ENCODE results near the gene GLOD4. TPM values are rescaled to one million over a fixed set of nuclear protein-coding genes. Genes with fewer than 3 reads are reported as not detected.
"Not testable (repeated sequence)": the region's sequence is repeated elsewhere in the genome, so short reads cannot be mapped to it uniquely, and the experiment has no call there.

The GLOD4 gene
- total RNA-seq, 1 experiment from 2014 or later = 69.7 TPM

- no peak for DNase-seq
- H3K36me3 ChIP-seq (ENCODE audit: control insufficient read depth, insufficient read depth, low read length) = no peaks in the 10 kb centered on the region; the same call in 1 of the 2 replicates
Observed at GRCh38 chr17:807523-808294, 25.6 kb upstream of the GLOD4 start.

GRCh38 chr17:806781-807522 lies 24.9 kb upstream of the GLOD4 start:
- Histone ChIP-seq H3K9me3 (no peaks in the 10 kb centered on the region), H3K4me1 (no peaks in the 10 kb centered on the region), H3K4me3 (ENCODE audit: low read depth, low read length) (no peak overlapping the region), H3K36me3 (ENCODE audit: control insufficient read depth, insufficient read depth, low read length) (no peaks in the 10 kb centered on the region; the same call in 1 of the 2 replicates), H3K27me3 (replicated peaks; ENCODE audit: control insufficient read depth, insufficient read depth, low read length) (no peaks in the 10 kb centered on the region)
- no peaks in the 10 kb centered on the region for H3K27me3 Mint-ChIP-seq (ENCODE audit: insufficient read depth, unreplicated experiment)
- TF ChIP-seq, protein P1, sequence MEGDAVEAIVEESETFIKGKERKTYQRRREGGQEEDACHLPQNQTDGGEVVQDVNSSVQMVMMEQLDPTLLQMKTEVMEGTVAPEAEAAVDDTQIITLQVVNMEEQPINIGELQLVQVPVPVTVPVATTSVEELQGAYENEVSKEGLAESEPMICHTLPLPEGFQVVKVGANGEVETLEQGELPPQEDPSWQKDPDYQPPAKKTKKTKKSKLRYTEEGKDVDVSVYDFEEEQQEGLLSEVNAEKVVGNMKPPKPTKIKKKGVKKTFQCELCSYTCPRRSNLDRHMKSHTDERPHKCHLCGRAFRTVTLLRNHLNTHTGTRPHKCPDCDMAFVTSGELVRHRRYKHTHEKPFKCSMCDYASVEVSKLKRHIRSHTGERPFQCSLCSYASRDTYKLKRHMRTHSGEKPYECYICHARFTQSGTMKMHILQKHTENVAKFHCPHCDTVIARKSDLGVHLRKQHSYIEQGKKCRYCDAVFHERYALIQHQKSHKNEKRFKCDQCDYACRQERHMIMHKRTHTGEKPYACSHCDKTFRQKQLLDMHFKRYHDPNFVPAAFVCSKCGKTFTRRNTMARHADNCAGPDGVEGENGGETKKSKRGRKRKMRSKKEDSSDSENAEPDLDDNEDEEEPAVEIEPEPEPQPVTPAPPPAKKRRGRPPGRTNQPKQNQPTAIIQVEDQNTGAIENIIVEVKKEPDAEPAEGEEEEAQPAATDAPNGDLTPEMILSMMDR (IDR thresholded peaks at IDR 0.05; ENCODE audit: insufficient read depth in 1 of 2, low read depth in 1 of 2, low read length in 1 of 2, severe bottlenecking in 1 of 2, unreplicated experiment in 1 of 2) = no peak
- no peaks in the 10 kb centered on the region for H3K9me3 Mint-ChIP-seq (ENCODE audit: unreplicated experiment)
- no peak overlapping the region for H3K4me3 Mint-ChIP-seq (ENCODE audit: unreplicated experiment)
- intact Hi-C loops (cut with micrococcal nuclease; ENCODE audit: unreplicated experiment) = no loop called here
- POLR2A ChIA-PET = no interaction called here
- no TSS peak for BruUV-seq (replicated peaks)
- peaks cover 17% of the 10 kb centered on the region for H3K36me3 Mint-ChIP-seq (ENCODE audit: insufficient read depth, unreplicated experiment)
- H3K4me1 Mint-ChIP-seq (ENCODE audit: low read depth, unreplicated experiment) = no peaks in the 10 kb centered on the region
- no peak for DNase-seq
- CTCF ChIA-PET = no interaction called here
- H3K27ac Mint-ChIP-seq (ENCODE audit: unreplicated experiment) = no peak overlapping the region

More at GRCh38 chr17:807523-808294, 25.6 kb upstream of the GLOD4 start:
- BruUV-seq (replicated peaks) = no TSS peak
- TF ChIP-seq, protein P1 (IDR thresholded peaks at IDR 0.05; ENCODE audit: insufficient read depth in 1 of 2, low read depth in 1 of 2, low read length in 1 of 2, severe bottlenecking in 1 of 2, unreplicated experiment in 1 of 2) = no peak
- no peaks in the 10 kb centered on the region for H3K4me1 ChIP-seq
- H3K27ac Mint-ChIP-seq (ENCODE audit: unreplicated experiment) = no peak overlapping the region
- POLR2A ChIA-PET = no interaction called here
- no peak overlapping the region for H3K4me3 Mint-ChIP-seq (ENCODE audit: unreplicated experiment)
- no peaks in the 10 kb centered on the region for H3K4me1 Mint-ChIP-seq (ENCODE audit: low read depth, unreplicated experiment)
- H3K9me3 ChIP-seq = no peaks in the 10 kb centered on the region
- intact Hi-C loops (cut with micrococcal nuclease; ENCODE audit: unreplicated experiment) = no loop called here
- H3K27me3 ChIP-seq (replicated peaks; ENCODE audit: control insufficient read depth, insufficient read depth, low read length) = no peaks in the 10 kb centered on the region
- peaks cover 23% of the 10 kb centered on the region for H3K36me3 Mint-ChIP-seq (ENCODE audit: insufficient read depth, unreplicated experiment)
- no peak overlapping the region for H3K4me3 ChIP-seq (ENCODE audit: low read depth, low read length)
- CTCF ChIA-PET = no interaction called here
- H3K9me3 Mint-ChIP-seq (ENCODE audit: unreplicated experiment) = peaks cover 7% of the 10 kb centered on the region
- no peaks in the 10 kb centered on the region for H3K27me3 Mint-ChIP-seq (ENCODE audit: insufficient read depth, unreplicated experiment)

GRCh38 chr17:806346-806745 lies 24.3 kb upstream of the GLOD4 start:
- Mint-ChIP-seq H3K9me3 (ENCODE audit: unreplicated experiment) (no peaks in the 10 kb centered on the region), H3K4me3 (ENCODE audit: unreplicated experiment) (no peak overlapping the region), H3K27ac (ENCODE audit: unreplicated experiment) (no peak overlapping the region), H3K36me3 (ENCODE audit: insufficient read depth, unreplicated experiment) (peaks cover 17% of the 10 kb centered on the region), H3K27me3 (ENCODE audit: insufficient read depth, unreplicated experiment) (no peaks in the 10 kb centered on the region), H3K4me1 (ENCODE audit: low read depth, unreplicated experiment) (no peaks in the 10 kb centered on the region)
- TF ChIP-seq, protein P1 (IDR thresholded peaks at IDR 0.05; ENCODE audit: insufficient read depth in 1 of 2, low read depth in 1 of 2, low read length in 1 of 2, severe bottlenecking in 1 of 2, unreplicated experiment in 1 of 2) = no peak
- no peak overlapping the region for H3K4me3 ChIP-seq (ENCODE audit: low read depth, low read length)
- POLR2A ChIA-PET = no interaction called here
- intact Hi-C loops (cut with micrococcal nuclease; ENCODE audit: unreplicated experiment) = no loop called here
- no peaks in the 10 kb centered on the region for H3K9me3 ChIP-seq
- DNase-seq = no peak
- H3K4me1 ChIP-seq = no peaks in the 10 kb centered on the region
- H3K27me3 ChIP-seq (replicated peaks; ENCODE audit: control insufficient read depth, insufficient read depth, low read length) = no peaks in the 10 kb centered on the region
- no peaks in the 10 kb centered on the region; the same call in 1 of the 2 replicates for H3K36me3 ChIP-seq (ENCODE audit: control insufficient read depth, insufficient read depth, low read length)
- CTCF ChIA-PET = no interaction called here
- BruUV-seq (replicated peaks) = no TSS peak

DNA sequence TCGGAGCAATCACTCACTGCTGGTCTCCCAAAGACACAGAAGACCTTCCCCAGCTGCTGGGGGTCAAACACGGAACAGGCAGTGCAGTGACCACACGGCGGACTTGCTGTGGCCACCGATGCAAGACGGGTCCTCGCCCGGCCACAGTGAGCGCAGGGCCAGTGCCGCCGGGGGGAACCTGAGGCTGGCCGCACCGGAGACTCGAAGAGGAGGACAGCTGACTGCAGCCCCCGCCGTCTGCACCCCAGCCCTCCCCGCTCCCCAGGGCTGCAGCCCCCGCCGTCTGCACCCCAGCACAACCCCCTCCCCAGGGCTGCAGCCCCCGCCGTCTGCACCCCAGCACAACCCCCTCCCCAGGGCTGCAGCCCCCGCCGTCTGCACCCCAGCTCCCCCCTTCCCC lies 23.8 kb upstream of the GLOD4 start:
- H3K4me3 Mint-ChIP-seq (ENCODE audit: unreplicated experiment); H3K27ac Mint-ChIP-seq (ENCODE audit: unreplicated experiment); BruUV-seq (replicated peaks); POLR2A ChIA-PET; DNase-seq; H3K9me3 Mint-ChIP-seq (ENCODE audit: unreplicated experiment); H3K4me1 ChIP-seq; H3K4me3 ChIP-seq (ENCODE audit: low read depth, low read length); H3K4me1 Mint-ChIP-seq (ENCODE audit: low read depth, unreplicated experiment); CTCF ChIA-PET; intact Hi-C loops (cut with micrococcal nuclease; ENCODE audit: unreplicated experiment); H3K27me3 Mint-ChIP-seq (ENCODE audit: insufficient read depth, unreplicated experiment); H3K36me3 ChIP-seq (ENCODE audit: control insufficient read depth, insufficient read depth, low read length); H3K9me3 ChIP-seq; H3K27me3 ChIP-seq (replicated peaks; ENCODE audit: control insufficient read depth, insufficient read depth, low read length): not testable (repeated sequence)
- peaks cover 14% of the 10 kb centered on the region for H3K36me3 Mint-ChIP-seq (ENCODE audit: insufficient read depth, unreplicated experiment)

All from Caco-2 (cell line).